HepG2 (cell line): ENCODE measurements around the gene ISCU.

ENCODE experiments used
- CTCF ChIP-seq: sonication (generic); formaldehyde crosslinking; IDR thresholded peaks from 2 replicates; pipeline ENCODE4 v1.5.0; 2020; ENCODE audit warnings: mild to moderate bottlenecking, missing genetic modification reagents, moderate library complexity
- EZH2 ChIP-seq: conservative IDR thresholded peaks from 2 replicates; pipeline ENCODE4 v1.6.1; 2012; ENCODE audit warnings: mild to moderate bottlenecking, low read depth, low read length, moderate library complexity
- GABPB1 ChIP-seq: IDR thresholded peaks from 2 replicates; pipeline ENCODE4 v1.6.1; 2016; ENCODE audit warnings: mild to moderate bottlenecking, missing genetic modification reagents, moderate library complexity, missing compliant biosample characterization
- KDM1A ChIP-seq: IDR thresholded peaks from 2 replicates; pipeline ENCODE4 v1.6.1; 2016; ENCODE audit warnings: missing compliant biosample characterization
- MLXIP ChIP-seq: sonication (generic); formaldehyde crosslinking; IDR thresholded peaks from 2 replicates; pipeline ENCODE4 v1.9.0; 2021; ENCODE audit warnings: missing genetic modification reagents, borderline replicate concordance
- POGZ ChIP-seq: sonication (generic); formaldehyde crosslinking; IDR thresholded peaks from 2 replicates; pipeline ENCODE4 v1.4.0; 2020; ENCODE audit warnings: mild to moderate bottlenecking, missing genetic modification reagents
- RAD21 ChIP-seq: fragments of 450-650 bp; formaldehyde crosslinking; IDR thresholded peaks from 2 replicates; pipeline ENCODE4 v1.5.0; 2020; ENCODE audit warnings: mild to moderate bottlenecking
- U2AF1 ChIP-seq: fragments of 200-400 bp; formaldehyde crosslinking; optimal IDR thresholded peaks from 2 replicates; pipeline ENCODE3; 2017; ENCODE audit warnings: mild to moderate bottlenecking, low read depth, low read length
- ZNF788 ChIP-seq: sonication (generic); formaldehyde crosslinking; IDR thresholded peaks from 2 replicates; pipeline ENCODE4 v1.5.0; 2020; ENCODE audit warnings: mild to moderate bottlenecking, missing genetic modification reagents, borderline replicate concordance
- ZSCAN22 ChIP-seq: sonication (generic); formaldehyde crosslinking; IDR thresholded peaks from 2 replicates; pipeline ENCODE4 v1.4.0; 2020; ENCODE audit warnings: mild to moderate bottlenecking, missing genetic modification reagents
- TF ChIP-seq, protein P1 (sequence below): sonication (generic); formaldehyde crosslinking; IDR thresholded peaks from 2 replicates; pipeline ENCODE4 v1.9.0; 2021; ENCODE audit warnings: missing genetic modification reagents, mild to moderate bottlenecking, borderline replicate concordance
- TF ChIP-seq, protein P2 (sequence below): sonication (generic); formaldehyde crosslinking; IDR thresholded peaks from 2 replicates; pipeline ENCODE4 v1.8.0; 2022; ENCODE audit warnings: missing genetic modification reagents, mild to moderate bottlenecking, borderline replicate concordance

DNA sequence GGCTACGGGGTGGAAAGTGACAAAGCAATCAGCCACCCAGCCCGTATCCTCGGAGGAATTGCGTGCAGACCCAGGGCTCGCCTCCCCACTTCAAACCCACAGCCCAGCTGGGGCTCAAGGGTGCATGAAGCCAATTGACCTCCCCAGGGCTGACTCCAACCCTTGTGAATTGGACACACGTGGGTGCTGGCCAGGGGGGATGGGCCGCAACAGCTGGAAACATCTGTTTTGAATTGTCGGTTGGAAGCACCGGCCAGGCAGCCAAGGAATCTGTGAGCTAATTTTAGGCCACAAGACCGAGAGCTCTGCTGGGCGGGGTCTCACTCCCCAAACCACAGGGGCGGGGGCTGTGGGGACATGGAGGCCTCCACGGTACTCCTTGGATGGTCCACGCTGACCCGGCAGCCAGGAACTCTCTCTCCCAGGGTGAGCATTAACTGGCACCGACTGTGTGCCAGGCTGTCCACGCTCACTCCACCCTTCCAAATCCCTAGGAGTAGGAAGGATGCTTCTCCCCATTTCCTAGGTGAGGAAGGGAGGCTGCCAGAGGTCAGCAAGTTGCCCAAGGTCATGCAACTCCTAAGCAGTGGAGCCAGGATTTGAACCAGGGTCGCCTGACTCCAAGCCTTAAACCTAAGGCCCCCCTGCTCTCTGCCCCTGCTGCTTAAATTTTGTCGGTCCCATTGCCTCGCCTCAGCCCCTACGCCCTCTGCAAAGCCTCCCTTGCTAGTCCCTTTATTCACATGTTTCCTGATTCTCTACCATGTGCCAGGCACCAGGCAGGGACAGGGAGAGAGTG lies 47.3 kb downstream of the ISCU start:
- TF ChIP-seq CTCF (CRISPR knock-in tag) (no peak), EZH2 (no peak), ZNF788 (CRISPR knock-in tag) (no peak), KDM1A (no peak), MLXIP (CRISPR knock-in tag) (no peak), POGZ (CRISPR knock-in tag) (no peak), RAD21 (CRISPR knock-in tag) (no peak), U2AF1 (no peak), ZSCAN22 (CRISPR knock-in tag) (no peak), GABPB1 (CRISPR knock-in tag) (no peak)
- TF ChIP-seq, protein P1, sequence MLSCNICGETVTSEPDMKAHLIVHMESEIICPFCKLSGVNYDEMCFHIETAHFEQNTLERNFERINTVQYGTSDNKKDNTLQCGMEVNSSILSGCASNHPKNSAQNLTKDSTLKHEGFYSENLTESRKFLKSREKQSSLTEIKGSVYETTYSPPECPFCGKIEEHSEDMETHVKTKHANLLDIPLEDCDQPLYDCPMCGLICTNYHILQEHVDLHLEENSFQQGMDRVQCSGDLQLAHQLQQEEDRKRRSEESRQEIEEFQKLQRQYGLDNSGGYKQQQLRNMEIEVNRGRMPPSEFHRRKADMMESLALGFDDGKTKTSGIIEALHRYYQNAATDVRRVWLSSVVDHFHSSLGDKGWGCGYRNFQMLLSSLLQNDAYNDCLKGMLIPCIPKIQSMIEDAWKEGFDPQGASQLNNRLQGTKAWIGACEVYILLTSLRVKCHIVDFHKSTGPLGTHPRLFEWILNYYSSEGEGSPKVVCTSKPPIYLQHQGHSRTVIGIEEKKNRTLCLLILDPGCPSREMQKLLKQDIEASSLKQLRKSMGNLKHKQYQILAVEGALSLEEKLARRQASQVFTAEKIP = no peak
- TF ChIP-seq, protein P2, sequence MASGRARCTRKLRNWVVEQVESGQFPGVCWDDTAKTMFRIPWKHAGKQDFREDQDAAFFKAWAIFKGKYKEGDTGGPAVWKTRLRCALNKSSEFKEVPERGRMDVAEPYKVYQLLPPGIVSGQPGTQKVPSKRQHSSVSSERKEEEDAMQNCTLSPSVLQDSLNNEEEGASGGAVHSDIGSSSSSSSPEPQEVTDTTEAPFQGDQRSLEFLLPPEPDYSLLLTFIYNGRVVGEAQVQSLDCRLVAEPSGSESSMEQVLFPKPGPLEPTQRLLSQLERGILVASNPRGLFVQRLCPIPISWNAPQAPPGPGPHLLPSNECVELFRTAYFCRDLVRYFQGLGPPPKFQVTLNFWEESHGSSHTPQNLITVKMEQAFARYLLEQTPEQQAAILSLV = no peak
